BE2C (cell line): ENCODE measurements around the gene CD34.
A peak's percentile ranks its signal among the peaks of the same experiment; 100 is the strongest.
"Not testable (repeated sequence)": the region's sequence is repeated elsewhere in the genome, so short reads cannot be mapped to it uniquely, and the experiment has no call there.

ENCODE experiments used
- DNase-seq: peaks from one replicate; pipeline ENCODE4 v3.0.0-alpha.2; 2020
- H3K27me3 ChIP-seq: fragments of 250-450 bp; sonication (Bioruptor Pico); 2 replicates; pipeline ENCODE4 v1.5.1; 2020; ENCODE audit warnings: mild to moderate bottlenecking
- H3K36me3 ChIP-seq: fragments of 250-450 bp; sonication (Bioruptor Pico); 2 replicates; pipeline ENCODE4 v1.5.1; 2020; ENCODE audit warnings: mild to moderate bottlenecking
- H3K4me1 ChIP-seq: fragments of 250-450 bp; sonication (Bioruptor Pico); 2 replicates; pipeline ENCODE4 v1.5.1; 2020
- H3K4me3 ChIP-seq: 2 replicates; pipeline ENCODE4 v1.5.1; 2011; ENCODE audit warnings: low read depth, low read length
- H3K9me3 ChIP-seq: fragments of 250-450 bp; sonication (Bioruptor Pico); 2 replicates; pipeline ENCODE4 v1.5.1; 2020
- TF ChIP-seq, protein P1 (sequence below): IDR thresholded peaks from 2 replicates; pipeline ENCODE4 v1.5.1; 2012; ENCODE audit warnings: mild to moderate bottlenecking, low read depth, low read length

Gene CD34

DNA sequence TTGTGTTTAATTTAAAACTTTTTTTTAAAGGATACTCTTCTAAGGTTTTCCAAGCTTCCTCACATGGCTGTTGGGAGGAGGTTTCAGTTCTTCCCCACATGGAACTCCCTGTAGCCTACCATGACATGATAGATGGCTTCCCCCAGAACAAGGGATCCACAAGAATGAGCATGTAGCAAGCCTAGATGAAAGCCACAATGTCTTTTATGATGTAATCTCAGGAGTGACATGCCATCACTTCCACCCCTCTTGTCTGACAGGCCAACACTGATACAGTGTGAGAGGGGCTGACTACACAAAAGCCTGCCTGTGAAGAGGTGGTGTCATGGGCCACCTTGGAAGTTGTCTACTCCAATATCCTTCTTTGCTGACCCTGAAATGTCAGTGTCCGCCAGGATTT is 32.0 kb downstream of the CD34 start:
- no peaks in the 10 kb centered on the region for H3K4me1 ChIP-seq
- no peaks in the 10 kb centered on the region for H3K27me3 ChIP-seq
- TF ChIP-seq, protein P1, sequence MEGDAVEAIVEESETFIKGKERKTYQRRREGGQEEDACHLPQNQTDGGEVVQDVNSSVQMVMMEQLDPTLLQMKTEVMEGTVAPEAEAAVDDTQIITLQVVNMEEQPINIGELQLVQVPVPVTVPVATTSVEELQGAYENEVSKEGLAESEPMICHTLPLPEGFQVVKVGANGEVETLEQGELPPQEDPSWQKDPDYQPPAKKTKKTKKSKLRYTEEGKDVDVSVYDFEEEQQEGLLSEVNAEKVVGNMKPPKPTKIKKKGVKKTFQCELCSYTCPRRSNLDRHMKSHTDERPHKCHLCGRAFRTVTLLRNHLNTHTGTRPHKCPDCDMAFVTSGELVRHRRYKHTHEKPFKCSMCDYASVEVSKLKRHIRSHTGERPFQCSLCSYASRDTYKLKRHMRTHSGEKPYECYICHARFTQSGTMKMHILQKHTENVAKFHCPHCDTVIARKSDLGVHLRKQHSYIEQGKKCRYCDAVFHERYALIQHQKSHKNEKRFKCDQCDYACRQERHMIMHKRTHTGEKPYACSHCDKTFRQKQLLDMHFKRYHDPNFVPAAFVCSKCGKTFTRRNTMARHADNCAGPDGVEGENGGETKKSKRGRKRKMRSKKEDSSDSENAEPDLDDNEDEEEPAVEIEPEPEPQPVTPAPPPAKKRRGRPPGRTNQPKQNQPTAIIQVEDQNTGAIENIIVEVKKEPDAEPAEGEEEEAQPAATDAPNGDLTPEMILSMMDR = no peak
- no peak for DNase-seq
- H3K4me3 ChIP-seq = no peak overlapping the region
- no peaks in the 10 kb centered on the region for H3K9me3 ChIP-seq
- H3K36me3 ChIP-seq = no peaks in the 10 kb centered on the region

DNA sequence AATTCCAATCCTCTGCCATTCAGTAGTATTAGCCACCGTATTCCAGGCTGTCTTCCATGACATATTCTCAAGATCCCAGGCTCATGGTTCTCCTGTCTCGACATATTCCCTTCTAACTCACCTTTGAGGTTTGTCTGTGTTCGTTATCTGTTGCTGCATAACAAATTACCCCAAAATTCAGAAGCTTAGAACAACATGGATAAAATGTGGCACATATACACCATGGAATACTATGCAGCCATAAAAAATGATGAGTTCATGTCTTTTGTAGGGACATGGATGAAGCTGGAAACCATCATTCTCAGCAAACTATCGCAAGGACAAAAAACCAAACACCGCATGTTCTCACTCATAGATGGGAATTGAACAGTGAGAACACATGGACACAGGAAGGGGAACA is 33.0 kb downstream of the CD34 start:
- not testable (repeated sequence) for H3K4me3 ChIP-seq, DNase-seq, H3K36me3 ChIP-seq, H3K27me3 ChIP-seq, H3K9me3 ChIP-seq, H3K4me1 ChIP-seq

DNA sequence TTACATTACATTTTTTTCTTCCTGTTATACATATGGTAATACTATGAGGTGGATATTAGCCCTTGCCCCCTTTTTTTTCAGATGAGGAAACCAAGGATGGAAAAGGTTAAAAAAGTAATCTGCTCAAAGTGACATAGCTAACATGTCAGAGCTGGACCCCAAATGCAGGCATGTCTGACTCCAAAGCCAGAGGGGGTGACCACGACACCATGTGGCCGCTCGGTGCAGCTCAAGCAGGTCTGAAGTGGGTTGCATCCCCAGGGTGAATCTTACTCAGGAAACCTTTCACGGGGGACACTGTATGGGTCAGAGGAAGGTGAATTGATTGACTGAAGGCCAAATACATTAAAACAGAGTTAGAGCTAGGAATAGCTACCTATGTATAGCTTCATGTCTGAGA is 34.8 kb downstream of the CD34 start:
- no peaks in the 10 kb centered on the region for H3K36me3 ChIP-seq
- TF ChIP-seq, protein P1 = peak; percentile 43
- H3K4me3 ChIP-seq = no peak overlapping the region
- no peak for DNase-seq
- no peaks in the 10 kb centered on the region for H3K27me3 ChIP-seq
- H3K4me1 ChIP-seq = no peaks in the 10 kb centered on the region
- H3K9me3 ChIP-seq = no peaks in the 10 kb centered on the region

DNA sequence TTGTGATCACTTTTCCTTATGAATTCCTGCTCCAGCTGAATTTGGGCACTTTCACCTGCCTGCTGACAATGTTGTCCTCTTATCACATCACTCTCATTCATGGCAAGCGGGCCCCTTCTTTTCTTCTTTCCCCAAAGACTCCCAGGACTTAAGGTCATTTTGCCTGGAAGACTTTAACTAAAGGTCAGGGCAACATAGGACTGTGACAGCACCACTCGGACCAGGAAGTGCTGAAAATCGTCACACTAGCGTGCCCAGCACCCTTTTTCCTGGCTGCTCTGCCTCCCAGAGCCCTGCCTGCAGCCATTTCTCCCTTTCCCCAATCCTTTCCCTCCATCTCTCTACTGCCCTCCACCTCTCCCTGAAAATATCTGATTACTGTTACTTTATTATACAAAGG is 35.4 kb downstream of the CD34 start:
- TF ChIP-seq, protein P1 = no peak
- Histone ChIP-seq H3K4me3 (no peak overlapping the region), H3K27me3 (no peaks in the 10 kb centered on the region), H3K36me3 (no peaks in the 10 kb centered on the region), H3K4me1 (no peaks in the 10 kb centered on the region), H3K9me3 (no peaks in the 10 kb centered on the region)
- no peak for DNase-seq

DNA sequence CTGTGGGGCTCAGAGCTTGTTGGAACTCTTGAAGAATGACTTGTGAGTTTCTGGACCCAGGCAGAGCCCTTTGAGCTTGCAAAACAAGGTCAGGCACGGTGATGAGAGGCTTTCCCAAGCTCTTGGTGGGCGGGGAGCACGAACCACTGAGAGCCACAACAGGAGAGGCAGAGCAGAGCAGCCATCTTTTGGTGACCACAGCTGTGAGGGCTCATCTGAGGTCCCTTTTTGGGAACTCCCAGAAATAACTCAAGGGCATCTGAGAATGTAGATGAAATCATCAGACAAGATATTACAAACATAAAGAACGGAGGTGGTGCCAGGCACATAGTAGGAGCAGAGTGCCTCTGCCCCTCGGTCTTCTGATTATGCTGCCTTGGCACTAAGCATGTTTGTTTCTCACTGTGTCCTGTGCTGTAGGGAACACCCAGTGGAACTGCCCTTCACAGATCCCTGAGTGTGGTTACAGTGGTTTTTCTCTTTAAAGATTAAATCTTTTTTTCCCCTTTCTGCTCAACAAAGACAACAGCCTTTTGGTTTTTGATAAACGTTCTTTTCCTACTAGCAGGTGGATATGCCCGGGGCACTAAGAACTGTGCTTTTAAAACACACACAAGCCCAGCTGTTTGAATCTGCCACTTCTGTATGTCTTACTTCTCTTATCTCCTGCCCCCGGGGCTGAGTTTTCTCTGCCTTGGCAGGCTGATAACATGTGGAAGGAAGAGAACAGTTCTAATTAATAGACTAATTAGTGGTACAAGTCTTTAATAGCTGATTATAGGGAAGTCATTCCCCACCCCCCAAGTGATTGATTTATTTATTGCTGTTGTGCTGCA is 37.7 kb downstream of the CD34 start:
- H3K4me1 ChIP-seq = no peaks in the 10 kb centered on the region
- no peaks in the 10 kb centered on the region for H3K27me3 ChIP-seq
- TF ChIP-seq, protein P1 = no peak
- DNase-seq = peak; percentile 27
- H3K36me3 ChIP-seq = no peaks in the 10 kb centered on the region
- no peak overlapping the region for H3K4me3 ChIP-seq
- H3K9me3 ChIP-seq = no peaks in the 10 kb centered on the region

DNA sequence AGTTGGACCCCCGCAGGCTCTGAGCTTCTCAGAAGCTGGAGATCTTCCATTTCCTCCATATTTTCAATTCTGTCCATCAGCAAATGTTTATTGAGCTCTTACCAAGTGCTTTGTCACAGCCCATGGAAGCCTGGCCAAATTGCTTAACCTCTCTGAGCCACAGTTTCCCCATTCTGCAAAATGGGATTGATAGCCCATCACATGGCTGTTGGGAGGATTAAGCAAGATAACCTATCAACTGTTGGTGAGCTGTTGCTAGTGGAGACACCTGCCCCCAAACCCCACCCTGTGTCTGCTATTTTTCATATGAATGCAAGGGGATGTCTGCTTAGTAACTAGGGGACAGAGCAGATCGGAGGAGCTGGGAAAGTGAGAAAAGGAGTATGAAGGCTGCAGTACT is 38.3 kb downstream of the CD34 start:
- Histone ChIP-seq H3K27me3 (no peaks in the 10 kb centered on the region), H3K4me1 (no peaks in the 10 kb centered on the region), H3K4me3 (no peak overlapping the region), H3K9me3 (no peaks in the 10 kb centered on the region), H3K36me3 (no peaks in the 10 kb centered on the region)
- no peak for DNase-seq
- TF ChIP-seq, protein P1 = no peak
